ENCODE data around the gene BCAR3. TPM values are rescaled to one million over a fixed set of nuclear protein-coding genes. Genes with fewer than 3 reads are reported as not detected.

BCAR3 gene
- total RNA-seq, 2 experiments from 2014 or later = 0.96 to 1.3 TPM

GRCh38 chr1:93629101-93630059 lies 52.3 kb downstream of the BCAR3 start:
- ATAC-seq = peak; percentile 55
- peaks cover 8% of the 10 kb centered on the region for H3K4me1 Mint-ChIP-seq
- no peaks in the 10 kb centered on the region for H3K9me3 Mint-ChIP-seq (ENCODE audit: low read depth)
- no peak overlapping the region for H3K4me3 Mint-ChIP-seq
- CTCF ChIA-PET = interaction anchor here (0.6 to 9.9 kb wide), 31 partner anchors 9 to 1225 kb away, joined by 3 to 154 read pairs (median 4); partner anchors contain the start of gene DNTTIP2
- H3K36me3 Mint-ChIP-seq = no peaks in the 10 kb centered on the region
- H3K27ac Mint-ChIP-seq = no peak overlapping the region
- H3K27me3 Mint-ChIP-seq = peaks cover 8% of the 10 kb centered on the region
- peak; percentile 59 for DNase-seq

- DNase-seq = no peak
- CTCF ChIA-PET = interaction anchor here (0.7 to 9.9 kb wide), 19 partner anchors 8 to 615 kb away, joined by 3 to 154 read pairs (median 4); partner anchors contain the start of gene DNTTIP2
- no peak overlapping the region for H3K27ac Mint-ChIP-seq
- H3K4me1 Mint-ChIP-seq = peaks cover 8% of the 10 kb centered on the region
- peaks cover 8% of the 10 kb centered on the region for H3K27me3 Mint-ChIP-seq
- no peaks in the 10 kb centered on the region for H3K9me3 Mint-ChIP-seq (ENCODE audit: low read depth)
- no peak overlapping the region for H3K4me3 Mint-ChIP-seq
- H3K36me3 Mint-ChIP-seq = no peaks in the 10 kb centered on the region
- ATAC-seq = no peak
Observed at GRCh38 chr1:93628681-93629080, 53.0 kb downstream of the BCAR3 start.

GRCh38 chr1:93625582-93626327 lies 55.9 kb downstream of the BCAR3 start:
- peaks cover 16% of the 10 kb centered on the region for H3K27me3 Mint-ChIP-seq
- no peak for DNase-seq

GRCh38 chr1:93623875-93624274 lies 57.8 kb downstream of the BCAR3 start:
- ATAC-seq (no peak), DNase-seq (no peak)
- Mint-ChIP-seq H3K27me3 (peaks cover 24% of the 10 kb centered on the region), H3K4me3 (no peak overlapping the region), H3K27ac (no peak overlapping the region), H3K9me3 (ENCODE audit: low read depth) (no peaks in the 10 kb centered on the region), H3K36me3 (no peaks in the 10 kb centered on the region), H3K4me1 (peaks cover 5% of the 10 kb centered on the region)
- CTCF ChIA-PET = interaction anchor here (1.6 to 3.8 kb wide), 2 partner anchors 190 to 220 kb away, joined by 4 to 17 read pairs; no protein-coding TSS in a partner anchor

More at GRCh38 chr1:93625582-93626327, 55.9 kb downstream of the BCAR3 start:
- CTCF ChIA-PET = interaction anchor here (1.3 to 3.8 kb wide), 3 partner anchors 183 to 218 kb away, joined by 3 to 17 read pairs (median 8); no protein-coding TSS in a partner anchor
- Mint-ChIP-seq H3K4me1 (peaks cover 8% of the 10 kb centered on the region), H3K27ac (no peak overlapping the region), H3K36me3 (no peaks in the 10 kb centered on the region), H3K4me3 (no peak overlapping the region), H3K9me3 (ENCODE audit: low read depth) (no peaks in the 10 kb centered on the region)
- no peak for ATAC-seq

GRCh38 chr1:93623436-93623835 lies 58.2 kb downstream of the BCAR3 start:
- Mint-ChIP-seq H3K9me3 (ENCODE audit: low read depth) (no peaks in the 10 kb centered on the region), H3K27me3 (peaks cover 23% of the 10 kb centered on the region), H3K36me3 (no peaks in the 10 kb centered on the region), H3K4me1 (peaks cover 3% of the 10 kb centered on the region), H3K27ac (no peak overlapping the region), H3K4me3 (no peak overlapping the region)
- no peak for ATAC-seq
- CTCF ChIA-PET = interaction anchor here (1.6 to 3.8 kb wide), 2 partner anchors 191 to 220 kb away, joined by 4 to 17 read pairs; no protein-coding TSS in a partner anchor
- no peak for DNase-seq

GRCh38 chr1:93621246-93621645 lies 60.4 kb downstream of the BCAR3 start:
- Mint-ChIP-seq H3K9me3 (ENCODE audit: low read depth) (no peaks in the 10 kb centered on the region), H3K4me3 (no peak overlapping the region), H3K4me1 (peaks cover 4% of the 10 kb centered on the region), H3K36me3 (no peaks in the 10 kb centered on the region), H3K27ac (no peak overlapping the region), H3K27me3 (peaks cover 29% of the 10 kb centered on the region)
- no peak for ATAC-seq
- no peak for DNase-seq
- CTCF ChIA-PET = interaction anchor here (2.7 to 2.8 kb wide), 2 partner anchors 8 to 194 kb away, joined by 9 to 11 read pairs; no protein-coding TSS in a partner anchor

- H3K27me3 Mint-ChIP-seq = peaks cover 29% of the 10 kb centered on the region
- no peak overlapping the region for H3K4me3 Mint-ChIP-seq
- H3K36me3 Mint-ChIP-seq = no peaks in the 10 kb centered on the region
- no peaks in the 10 kb centered on the region for H3K9me3 Mint-ChIP-seq (ENCODE audit: low read depth)
- H3K27ac Mint-ChIP-seq = no peak overlapping the region
- DNase-seq (no peak), ATAC-seq (no peak)
- CTCF ChIA-PET = interaction anchor here (1.4 to 2.8 kb wide), 4 partner anchors 8 to 225 kb away, joined by 4 to 11 read pairs (median 7); no protein-coding TSS in a partner anchor
- H3K4me1 Mint-ChIP-seq = peaks cover 8% of the 10 kb centered on the region
Observed at GRCh38 chr1:93620841-93621210, 60.8 kb downstream of the BCAR3 start.

GRCh38 chr1:93620172-93620840 lies 61.3 kb downstream of the BCAR3 start:
- H3K9me3 Mint-ChIP-seq (ENCODE audit: low read depth) = no peaks in the 10 kb centered on the region
- ATAC-seq = no peak

GRCh38 chr1:93619507-93620171 lies 62.0 kb downstream of the BCAR3 start:
- Mint-ChIP-seq H3K4me1 (peaks cover 20% of the 10 kb centered on the region), H3K27me3 (peaks cover 30% of the 10 kb centered on the region), H3K4me3 (no peak overlapping the region), H3K27ac (no peak overlapping the region), H3K9me3 (ENCODE audit: low read depth) (no peaks in the 10 kb centered on the region), H3K36me3 (no peaks in the 10 kb centered on the region)
- CTCF ChIA-PET = interaction anchor here (1.2 to 2.8 kb wide), 5 partner anchors 9 to 226 kb away, joined by 4 to 11 read pairs (median 6); no protein-coding TSS in a partner anchor
- ATAC-seq = no peak
- DNase-seq = no peak

More at GRCh38 chr1:93620172-93620840, 61.3 kb downstream of the BCAR3 start:
- H3K27me3 Mint-ChIP-seq = peaks cover 29% of the 10 kb centered on the region
- no peak overlapping the region for H3K4me3 Mint-ChIP-seq
- no peaks in the 10 kb centered on the region for H3K36me3 Mint-ChIP-seq
- DNase-seq = no peak
- peaks cover 14% of the 10 kb centered on the region for H3K4me1 Mint-ChIP-seq
- CTCF ChIA-PET = interaction anchor here (1.2 to 2.8 kb wide), 5 partner anchors 9 to 226 kb away, joined by 4 to 11 read pairs (median 6); no protein-coding TSS in a partner anchor
- no peak overlapping the region for H3K27ac Mint-ChIP-seq

- no peak overlapping the region for H3K4me3 Mint-ChIP-seq
- ATAC-seq (no peak), DNase-seq (no peak)
- peaks cover 43% of the 10 kb centered on the region for H3K27me3 Mint-ChIP-seq
- CTCF ChIA-PET = interaction anchor here (1.2 to 1.9 kb wide), 2 partner anchors 196 to 226 kb away, joined by 4 to 8 read pairs; no protein-coding TSS in a partner anchor
- no peaks in the 10 kb centered on the region for H3K9me3 Mint-ChIP-seq (ENCODE audit: low read depth)
- peaks cover 22% of the 10 kb centered on the region for H3K4me1 Mint-ChIP-seq
- H3K36me3 Mint-ChIP-seq = no peaks in the 10 kb centered on the region
- no peak overlapping the region for H3K27ac Mint-ChIP-seq
Observed at GRCh38 chr1:93617670-93618499, 63.8 kb downstream of the BCAR3 start.

- CTCF ChIA-PET = interaction anchor here (0.9 to 1.9 kb wide), 2 partner anchors 227 kb away, joined by 5 to 8 read pairs; no protein-coding TSS in a partner anchor
- no peak overlapping the region for H3K27ac Mint-ChIP-seq
- no peak overlapping the region for H3K4me3 Mint-ChIP-seq
- peaks cover 47% of the 10 kb centered on the region for H3K27me3 Mint-ChIP-seq
- DNase-seq (no peak), ATAC-seq (no peak)
- peaks cover 22% of the 10 kb centered on the region for H3K4me1 Mint-ChIP-seq
- H3K36me3 Mint-ChIP-seq = no peaks in the 10 kb centered on the region
- H3K9me3 Mint-ChIP-seq (ENCODE audit: low read depth) = no peaks in the 10 kb centered on the region
Observed at GRCh38 chr1:93616996-93617669, 64.5 kb downstream of the BCAR3 start.
